GM18861 (cell line): ENCODE measurements around the gene RNF4.

Source experiments
- ATAC-seq: cut with Tn5 transposase; IDR thresholded peaks from one replicate; pipeline ENCODE4 v1.9.1; 2021; ENCODE audit not compliant: unreplicated experiment

Gene RNF4

GRCh38 chr4:2437475-2438215, 31.3 kb upstream of the RNF4 start:
- no peak for ATAC-seq

- no peak for ATAC-seq
Observed at GRCh38 chr4:2438822-2439718, 29.8 kb upstream of the RNF4 start.

- ATAC-seq = peak; percentile 82
Observed at GRCh38 chr4:2441393-2442174, 27.3 kb upstream of the RNF4 start.

GRCh38 chr4:2442175-2442993, 26.5 kb upstream of the RNF4 start:
- ATAC-seq = no peak

GRCh38 chr4:2443061-2443730, 25.7 kb upstream of the RNF4 start:
- ATAC-seq = no peak

- no peak for ATAC-seq
Observed at GRCh38 chr4:2443956-2444740, 24.8 kb upstream of the RNF4 start.

- ATAC-seq = no peak
Observed at GRCh38 chr4:2445130-2445529, 23.8 kb upstream of the RNF4 start.

- no peak for ATAC-seq
Observed at GRCh38 chr4:2445571-2445970, 23.3 kb upstream of the RNF4 start.

- ATAC-seq = no peak
Observed at GRCh38 chr4:2446656-2447564, 22.0 kb upstream of the RNF4 start.

GRCh38 chr4:2448589-2448988, 20.3 kb upstream of the RNF4 start:
- no peak for ATAC-seq

- ATAC-seq = no peak
Observed at GRCh38 chr4:2449051-2449450, 19.9 kb upstream of the RNF4 start.

- ATAC-seq = no peak
Observed at GRCh38 chr4:2449511-2450392, 19.2 kb upstream of the RNF4 start.

- ATAC-seq = no peak
Observed at GRCh38 chr4:2450394-2451035, 18.4 kb upstream of the RNF4 start.

GRCh38 chr4:2451036-2451520, 17.8 kb upstream of the RNF4 start:
- no peak for ATAC-seq

- ATAC-seq = no peak
Observed at GRCh38 chr4:2451821-2452785, 16.8 kb upstream of the RNF4 start.
